Sigmoid colon (tissue), 4 donors: ENCODE data around the gene EPHA10.

ENCODE experiments used
- CTCF ChIP-seq, 4 experiments: fragments of 450-650 bp in 3 of 4; fragments of 200-600 bp in 1 of 4; IDR thresholded peaks; one replicate each; pipeline ENCODE4 v1.5.1; 2016 to 2019; ENCODE audit warnings: antibody characterized with exemption in 4 of 4, mild to moderate bottlenecking in 3 of 4, moderate library complexity in 2 of 4
- EP300 ChIP-seq, 4 donors: sonication (generic); formaldehyde crosslinking; IDR thresholded peaks; one replicate each; pipeline ENCODE4 v1.6.1; 2017; ENCODE audit warnings: antibody characterized with exemption in 4 of 4
- POLR2AphosphoS5 ChIP-seq, 4 donors: sonication (generic); formaldehyde crosslinking; IDR thresholded peaks; one replicate each; pipeline ENCODE4 v1.6.1; 2017; ENCODE audit warnings: antibody characterized with exemption in 4 of 4

GRCh38 chr1:37807220-37807554 is 42.3 kb upstream of the EPHA10 start:
- TF ChIP-seq CTCF (IDR thresholded peaks at IDR 0.05) (no peak), EP300 (IDR thresholded peaks at IDR 0.05) (no peak), POLR2AphosphoS5 (IDR thresholded peaks at IDR 0.05) (no peak)
